ENCODE data around the gene POU3F3.

The POU3F3 gene

GRCh38 chr2:104853534-104854497 is at the start of gene POU3F3:
Gene POU3F3, plus strand, starts transcription at chr2:104854115. Its CDS starts 1,396 bp downstream, at chr2:104855511.
- DNase-seq = peak; percentile 50 to 69

- DNase-seq = no peak
Measured at GRCh38 chr2:104804148-104804890, 49.6 kb upstream of the POU3F3 start.

GRCh38 chr2:104812286-104812685 is 41.6 kb upstream of the POU3F3 start:
- no peak for DNase-seq

- no peak for DNase-seq
Measured at GRCh38 chr2:104816143-104816542, 37.8 kb upstream of the POU3F3 start.

DNA sequence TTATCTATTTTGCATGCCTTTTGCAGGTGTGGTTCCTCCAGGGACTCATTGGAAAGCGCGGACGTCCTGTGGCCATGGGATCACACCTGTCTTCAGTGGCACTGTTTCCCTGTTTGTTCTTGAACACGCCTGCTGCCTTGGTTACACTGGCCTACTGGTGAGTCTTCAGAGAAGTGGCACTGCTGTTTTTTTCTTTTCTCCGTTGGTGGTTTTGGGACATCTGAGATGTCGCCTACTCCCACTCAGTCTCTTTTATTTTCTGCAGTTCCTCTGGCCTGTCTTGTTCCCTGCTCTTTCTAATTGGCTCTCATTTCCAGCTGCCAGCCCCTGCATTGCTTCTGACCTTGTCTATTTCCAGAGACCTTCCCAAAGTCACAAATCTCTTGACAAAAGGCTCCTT is 35.7 kb upstream of the POU3F3 start:
- no peak for DNase-seq

DNA sequence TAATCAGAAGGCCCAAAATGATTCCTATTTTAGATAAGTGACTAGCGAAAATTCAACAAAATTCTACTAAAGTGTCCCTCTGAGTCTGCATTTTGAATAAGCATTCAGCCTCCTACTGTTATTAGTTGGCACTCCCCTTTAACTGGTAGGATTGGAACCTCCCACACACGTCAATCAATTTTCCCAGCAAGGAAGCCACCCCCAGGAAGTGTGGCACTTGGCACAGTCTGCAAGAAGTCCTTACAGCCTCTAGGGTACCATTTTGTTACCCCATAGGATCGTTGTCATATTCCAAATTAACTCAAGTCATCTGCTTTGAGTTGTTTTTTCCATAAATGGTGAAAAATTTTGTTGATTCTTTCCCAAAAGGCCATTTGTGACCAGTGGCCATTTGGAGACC is 33.8 kb upstream of the POU3F3 start:
- no peak for DNase-seq

GRCh38 chr2:104825124-104825865 is 28.6 kb upstream of the POU3F3 start:
- DNase-seq = no peak

DNA sequence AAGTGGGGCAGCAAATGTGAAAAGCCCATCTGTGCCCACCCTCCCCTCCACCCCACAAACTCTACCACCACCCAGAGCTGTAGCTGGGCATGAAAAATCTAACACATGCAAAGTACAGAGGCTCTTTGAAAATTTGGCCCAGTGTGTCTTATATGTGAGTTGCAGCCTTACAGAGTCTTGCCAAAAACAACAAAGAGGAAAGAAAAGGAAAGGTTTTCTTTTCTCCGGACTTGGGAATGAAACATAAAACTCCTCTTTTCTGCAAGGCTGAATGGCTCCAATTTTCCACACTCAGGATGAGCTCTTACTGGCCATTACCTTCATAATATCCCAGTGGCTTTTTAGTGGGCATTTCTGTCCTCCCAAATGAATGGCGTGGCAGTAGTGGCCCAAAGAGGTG is 27.9 kb upstream of the POU3F3 start:
- no peak for DNase-seq

GRCh38 chr2:104831742-104832141 is 22.2 kb upstream of the POU3F3 start:
- no peak for DNase-seq

DNA sequence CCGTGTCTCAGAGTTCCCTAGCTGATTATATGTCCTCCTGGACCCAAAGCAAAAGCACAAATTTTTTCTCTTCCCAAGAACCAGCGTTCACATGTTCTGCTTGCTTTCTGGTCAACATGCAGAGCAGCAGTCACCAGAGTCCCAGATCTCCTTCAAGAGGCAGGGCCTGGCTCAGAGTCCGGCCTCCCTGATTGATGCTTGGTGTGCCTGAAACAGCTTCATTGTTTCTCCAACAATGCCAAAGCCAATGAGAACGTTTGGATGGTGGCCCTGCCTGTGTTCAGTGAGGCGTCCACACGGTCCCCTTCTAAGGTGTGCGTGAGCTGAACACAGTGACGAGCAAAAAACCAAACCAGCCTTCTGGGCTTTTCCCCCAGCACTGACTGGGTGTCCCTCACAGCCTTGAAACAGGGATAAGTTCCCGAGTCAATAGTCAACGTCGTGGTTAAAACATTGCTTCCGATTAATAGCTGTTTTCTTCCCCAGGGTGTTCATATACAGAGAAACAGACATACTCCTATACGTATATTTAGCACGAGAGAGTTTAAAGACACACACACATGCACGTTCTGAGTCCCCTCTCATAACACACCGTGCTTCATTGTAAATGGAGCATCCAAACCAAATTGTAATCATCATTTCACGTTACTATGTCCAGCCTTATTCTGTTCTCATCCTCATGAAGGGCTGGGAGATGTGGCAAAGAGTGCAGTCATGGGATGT is 19.3 kb upstream of the POU3F3 start:
- no peak for DNase-seq

DNA sequence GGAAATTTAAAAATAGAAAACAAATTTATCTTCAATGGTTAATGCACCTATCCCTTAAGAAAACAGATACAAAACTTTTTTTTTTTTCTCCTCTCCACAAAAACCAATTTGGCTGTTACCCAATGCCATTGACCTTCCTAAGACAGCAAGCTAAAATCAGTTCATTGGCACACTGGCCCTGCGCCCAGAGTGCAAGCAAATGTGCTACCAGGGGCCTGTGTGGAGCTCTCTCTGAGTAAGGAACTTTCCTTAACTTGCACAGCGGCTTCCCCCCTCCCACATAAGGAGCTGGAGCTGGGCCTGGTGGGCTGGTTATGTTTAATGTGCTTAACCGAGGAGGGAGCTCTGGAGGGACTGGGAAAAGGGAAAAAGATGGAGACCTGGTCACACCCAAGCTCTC is 17.6 kb upstream of the POU3F3 start:
- no peak for DNase-seq

GRCh38 chr2:104836841-104837240 is 17.1 kb upstream of the POU3F3 start:
- no peak for DNase-seq

DNA sequence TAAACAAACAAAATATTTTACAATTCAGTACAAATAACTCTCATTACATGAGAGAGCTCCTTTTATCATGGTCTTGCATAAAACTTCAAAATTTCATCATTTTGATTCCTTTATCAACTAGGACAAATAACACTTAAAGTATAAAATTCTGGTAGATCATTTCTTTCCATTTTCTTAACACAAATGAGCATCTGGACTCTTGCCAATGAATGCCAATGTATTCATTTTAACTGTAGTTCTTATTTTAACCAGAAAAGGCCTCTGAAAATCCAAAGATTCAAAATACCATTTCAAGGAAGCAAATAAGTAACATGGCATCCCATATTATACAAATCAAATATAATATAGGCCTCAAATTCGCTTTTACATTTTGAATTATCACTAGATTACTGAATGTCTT is 13.8 kb upstream of the POU3F3 start:
- DNase-seq = no peak

DNA sequence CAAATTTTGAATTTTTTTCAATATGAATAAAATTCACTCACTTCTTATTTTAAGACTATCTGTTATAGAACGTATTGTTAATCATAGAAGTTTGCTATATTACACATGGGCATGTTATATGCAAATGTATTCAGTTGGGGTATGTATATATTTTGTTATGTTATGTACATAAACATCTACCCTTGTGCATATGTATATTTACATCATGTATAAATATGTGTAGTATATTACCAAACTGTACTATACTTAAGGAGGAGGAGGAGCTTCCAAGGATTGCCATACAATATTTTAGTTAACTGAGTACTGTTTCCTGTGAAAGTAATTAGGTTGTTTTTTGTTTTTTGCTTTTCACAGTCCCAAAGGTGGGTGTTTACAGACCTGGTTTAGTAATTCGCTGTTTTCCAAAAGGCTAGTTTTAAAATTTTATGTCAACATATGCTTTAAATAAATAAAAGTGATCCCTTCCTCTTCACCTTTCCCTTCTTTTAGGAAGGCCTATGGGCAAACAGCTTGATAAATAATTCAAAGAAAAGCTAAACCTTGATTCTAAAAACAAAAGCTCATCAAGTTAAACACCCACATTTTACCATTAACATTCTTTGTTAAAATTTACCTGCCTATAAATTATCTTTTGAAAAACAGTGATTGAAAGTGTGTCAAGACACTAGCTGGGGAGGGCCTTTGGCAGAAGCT is 12.9 kb upstream of the POU3F3 start:
- DNase-seq = no peak

- DNase-seq = no peak
Measured at GRCh38 chr2:104841744-104842143, 12.2 kb upstream of the POU3F3 start.

DNA sequence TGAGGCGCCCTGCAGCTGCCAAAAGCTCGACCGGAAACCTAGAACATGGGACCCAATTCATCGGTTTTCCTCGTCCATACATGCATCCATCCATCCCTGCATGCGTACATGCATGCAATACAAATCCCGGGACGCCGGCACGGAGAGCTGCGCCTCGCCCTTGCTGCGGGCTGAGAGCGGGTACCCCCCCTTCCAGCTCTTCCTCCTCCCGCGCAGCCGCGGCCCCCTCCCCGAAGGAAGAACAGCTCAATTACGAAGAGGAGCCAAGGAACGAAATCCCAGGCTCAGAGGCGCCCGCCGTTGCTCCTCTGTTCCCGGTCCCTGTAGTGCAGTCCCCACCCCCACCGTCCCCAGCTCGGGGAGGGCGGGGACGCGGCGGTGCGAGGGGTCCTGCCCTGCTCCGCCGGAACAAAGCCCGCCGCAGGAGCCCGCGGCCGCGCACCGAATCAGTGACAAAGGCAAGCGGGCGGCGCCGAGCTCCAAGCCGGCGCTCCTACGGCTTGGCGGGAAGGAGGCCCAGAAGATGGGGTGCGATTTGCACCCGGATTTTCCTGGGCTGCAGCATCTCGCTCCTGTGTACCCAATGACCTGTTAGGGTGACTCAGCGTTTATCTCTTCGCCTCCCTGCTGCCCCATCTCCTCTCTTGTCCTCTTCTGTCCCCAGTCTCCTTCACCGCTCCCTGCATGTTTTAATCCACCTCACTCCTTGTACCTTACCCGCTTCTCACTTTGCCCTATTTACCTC is 8.9 kb upstream of the POU3F3 start:
- DNase-seq = no peak

GRCh38 chr2:104845552-104845931 is 8.4 kb upstream of the POU3F3 start:
- DNase-seq = no peak

DNA sequence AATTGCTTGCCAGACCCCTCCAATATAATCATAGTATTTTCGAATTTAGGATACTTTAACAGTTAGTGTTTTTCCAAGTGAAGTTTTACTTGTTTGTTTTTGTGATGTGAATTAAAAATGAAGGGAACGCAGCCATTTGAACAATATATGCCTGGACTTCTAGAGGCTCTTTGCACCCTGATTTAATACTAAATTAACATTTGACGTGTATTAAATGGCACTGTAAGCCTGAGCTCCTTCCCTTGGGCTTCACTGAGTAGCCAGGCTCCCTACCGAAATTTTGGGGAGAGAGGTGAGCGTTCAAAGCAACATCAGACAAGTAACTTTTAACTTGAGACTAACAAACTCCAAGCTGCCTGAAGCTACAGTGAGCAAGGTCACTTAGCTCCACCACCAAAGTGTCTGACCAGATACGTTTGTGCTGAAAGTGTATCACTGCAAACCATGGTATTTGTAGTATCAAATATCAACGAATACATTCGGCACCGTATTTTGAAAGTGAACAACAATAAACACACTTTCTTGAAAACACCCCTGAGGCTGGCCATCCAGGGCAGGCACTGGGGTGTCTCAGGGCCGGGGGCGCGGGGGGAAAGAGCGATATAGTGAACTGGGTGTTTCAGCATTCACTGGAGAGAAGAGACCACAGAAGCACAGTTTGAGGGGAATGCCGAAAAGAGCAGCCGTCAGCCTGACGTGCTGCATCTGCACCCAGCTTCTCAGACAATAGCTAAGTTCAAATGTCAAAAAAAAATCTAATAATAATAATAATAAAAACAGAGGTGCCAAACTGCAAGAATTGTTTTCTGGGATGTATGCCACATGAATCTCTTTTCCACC is 7.7 kb upstream of the POU3F3 start:
- DNase-seq = no peak

- no peak for DNase-seq
Measured at GRCh38 chr2:104846786-104847585, 6.9 kb upstream of the POU3F3 start.
